NCI-H82 (cell line): ENCODE results near the gene SLC12A7.
A peak's percentile ranks its signal among the peaks of the same experiment; 100 is the strongest.
"Not testable (repeated sequence)": the region's sequence is repeated elsewhere in the genome, so short reads cannot be mapped to it uniquely, and the experiment has no call there.

Source experiments
- DNase-seq: peaks from one replicate; lab custom pipeline; 2025; lab: John Stamatoyannopoulos, UW

The SLC12A7 gene

DNA sequence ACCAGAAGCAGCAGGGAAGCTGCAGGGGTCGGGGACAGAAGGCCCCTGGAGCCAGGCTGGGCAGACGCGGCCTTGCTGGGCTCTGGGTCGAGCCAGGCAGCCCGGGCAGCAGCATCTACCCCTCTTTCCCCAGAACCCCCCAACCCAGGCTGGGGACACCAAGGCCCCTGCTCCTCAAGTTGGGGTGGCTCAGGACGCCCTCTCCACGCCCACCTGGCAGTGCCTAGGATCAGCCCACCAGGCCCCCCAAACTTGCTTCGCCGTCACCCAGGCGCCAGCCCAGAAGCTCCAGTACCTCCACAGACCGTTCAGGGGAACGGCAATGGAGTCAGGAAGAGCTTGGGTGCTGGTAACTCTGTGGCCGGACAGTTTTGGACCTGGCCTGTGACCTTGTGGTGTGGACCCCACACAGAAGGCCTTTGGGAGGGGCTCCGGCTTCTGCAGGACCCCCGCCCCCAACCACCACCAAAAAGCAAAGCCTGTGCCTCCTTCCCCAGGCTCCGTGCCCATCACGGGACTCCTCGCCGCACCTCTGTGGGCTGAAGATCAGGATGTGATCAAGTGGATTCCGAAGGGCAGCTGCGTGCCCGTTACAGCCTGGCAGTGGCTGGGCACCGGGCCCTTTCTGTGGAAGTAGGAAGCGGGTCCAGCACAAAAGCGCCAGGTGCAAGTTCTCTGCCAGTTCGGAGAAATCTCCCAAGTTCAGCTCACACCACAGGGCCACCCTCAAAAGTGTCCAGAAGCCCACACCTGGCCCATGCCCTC is 2.1 kb downstream of the SLC12A7 start:
- no peak for DNase-seq

DNA sequence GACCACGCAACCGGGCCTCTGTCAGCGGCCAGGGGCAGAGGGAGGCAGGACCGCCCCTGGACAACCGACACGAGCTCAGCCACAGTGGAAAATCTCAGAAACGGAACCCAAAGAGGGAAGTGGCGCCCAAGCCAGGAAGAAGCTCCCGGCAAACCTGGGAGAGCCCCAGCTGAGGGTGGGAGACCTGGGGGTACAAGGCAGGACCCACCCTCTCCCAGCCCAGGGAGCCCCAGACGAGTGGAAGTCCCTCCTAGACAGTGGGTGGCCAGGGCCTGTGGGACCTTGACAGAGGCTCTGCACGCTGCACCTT is 3.0 kb downstream of the SLC12A7 start:
- DNase-seq, result no peak

DNA sequence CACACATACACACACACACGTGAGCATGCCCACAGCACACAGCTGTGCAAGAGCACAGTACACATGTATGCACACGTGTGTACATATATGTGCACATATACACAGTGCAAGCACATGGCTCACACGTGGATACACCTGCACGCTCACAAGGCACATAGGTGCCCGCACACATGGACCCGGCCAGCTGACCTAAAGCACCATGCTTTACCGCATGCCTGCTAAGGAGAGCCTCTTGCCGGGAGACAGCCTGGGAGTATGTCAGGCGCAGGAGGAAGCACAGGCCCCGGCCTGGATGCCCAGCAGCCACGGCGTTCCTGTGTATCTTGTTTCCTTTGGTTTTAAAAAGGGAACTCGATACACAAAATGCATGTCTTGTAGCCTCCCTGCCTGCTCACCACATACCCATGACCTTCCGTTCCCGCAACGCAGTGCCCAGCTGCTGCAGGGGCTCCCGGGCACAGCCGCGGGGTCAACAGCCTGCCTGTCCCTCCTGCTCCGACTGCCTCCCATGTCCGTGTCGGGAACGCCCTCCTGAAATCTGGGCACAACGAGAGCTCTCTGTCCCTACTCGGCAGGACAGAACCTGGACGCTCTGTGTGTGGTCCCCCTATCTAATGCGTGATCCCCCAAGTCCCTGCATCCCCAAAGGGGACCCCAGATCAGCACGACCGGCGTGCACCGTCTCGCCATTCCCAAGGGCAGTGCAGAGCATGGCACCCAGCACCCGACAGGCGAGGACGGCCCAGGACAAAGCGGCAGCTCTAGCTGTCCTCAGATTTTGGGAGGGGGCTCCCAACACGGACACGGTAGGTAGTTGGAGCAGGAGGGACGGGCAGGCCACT is 3.6 kb downstream of the SLC12A7 start:
- DNase-seq, result no peak

DNA sequence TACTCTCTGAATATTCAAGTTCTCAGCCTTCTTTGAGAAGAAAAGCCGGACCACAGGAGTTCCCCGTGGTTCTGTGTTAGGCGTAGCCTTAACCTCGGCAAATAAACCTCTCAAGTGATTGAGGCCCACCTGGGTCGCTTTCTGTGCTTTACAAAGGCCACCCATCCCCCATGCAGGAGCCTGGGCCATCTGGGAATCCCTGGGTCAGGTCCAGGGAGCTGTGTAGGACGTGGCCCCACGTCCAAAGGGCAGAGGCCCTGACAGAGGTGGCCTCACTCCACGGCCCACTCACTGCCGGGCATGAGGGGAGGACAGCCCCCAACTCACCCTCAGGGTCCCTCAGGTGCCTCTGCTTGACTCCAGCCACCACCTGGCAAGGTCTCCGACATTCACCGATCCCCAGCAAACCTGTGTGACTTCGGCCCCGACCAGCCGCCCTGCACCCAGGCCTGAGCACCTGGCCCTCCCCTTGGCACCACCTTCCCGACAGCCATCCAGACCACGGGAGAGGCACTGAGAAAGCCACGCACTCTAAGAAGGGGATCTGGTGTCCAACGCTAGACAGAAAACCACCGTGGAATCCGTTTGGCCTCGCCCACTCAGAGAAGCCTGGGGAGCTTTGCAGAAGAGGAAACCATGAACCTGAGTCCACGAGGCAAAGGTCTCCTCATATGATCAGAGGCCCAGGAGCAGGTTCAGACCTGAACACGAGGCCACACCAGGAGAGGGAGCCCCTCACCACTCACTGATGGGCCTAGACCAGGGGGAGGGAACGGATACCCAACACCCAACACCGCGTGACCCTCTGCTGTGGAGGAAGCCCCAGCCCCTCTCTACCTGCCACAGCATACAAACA is 4.5 kb downstream of the SLC12A7 start:
- DNase-seq, result no peak

DNA sequence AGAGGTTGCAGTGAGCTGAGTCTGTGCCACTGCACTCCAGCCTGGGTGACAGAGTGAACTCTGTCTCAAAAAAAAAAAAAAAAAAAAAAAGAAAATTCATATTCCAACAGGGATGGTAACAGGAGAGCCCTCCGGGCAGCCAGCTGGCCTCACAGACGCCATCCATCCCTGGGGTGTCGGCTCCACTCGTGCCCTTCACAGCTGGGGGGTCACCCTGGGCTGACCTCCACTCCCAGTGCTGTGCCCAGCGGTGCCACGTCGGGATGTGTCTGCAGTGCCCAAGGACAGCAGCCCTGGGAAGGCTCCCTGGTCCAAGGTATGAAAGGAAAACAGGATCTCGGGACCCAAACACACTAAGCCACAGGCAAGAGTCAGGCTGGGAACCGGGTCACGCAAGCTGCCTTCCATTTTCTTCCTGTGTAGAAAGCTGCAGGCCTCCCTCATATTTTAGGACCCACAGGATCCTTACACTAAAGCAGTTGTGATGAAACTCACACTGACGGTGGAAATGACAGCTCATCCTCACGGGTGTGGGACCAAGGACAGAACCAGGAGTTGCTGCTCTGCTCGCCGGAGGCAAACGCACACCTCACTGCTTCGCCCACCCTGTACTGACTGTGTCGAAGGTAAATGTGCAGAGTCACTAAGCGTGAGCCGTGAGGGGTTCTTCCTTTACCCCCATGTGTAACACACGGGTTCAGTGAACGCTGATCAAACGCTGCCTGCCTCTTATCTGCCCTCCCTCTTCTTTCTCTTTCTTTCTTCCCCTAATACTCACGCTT is 5.3 kb downstream of the SLC12A7 start:
- DNase-seq, result no peak

DNA sequence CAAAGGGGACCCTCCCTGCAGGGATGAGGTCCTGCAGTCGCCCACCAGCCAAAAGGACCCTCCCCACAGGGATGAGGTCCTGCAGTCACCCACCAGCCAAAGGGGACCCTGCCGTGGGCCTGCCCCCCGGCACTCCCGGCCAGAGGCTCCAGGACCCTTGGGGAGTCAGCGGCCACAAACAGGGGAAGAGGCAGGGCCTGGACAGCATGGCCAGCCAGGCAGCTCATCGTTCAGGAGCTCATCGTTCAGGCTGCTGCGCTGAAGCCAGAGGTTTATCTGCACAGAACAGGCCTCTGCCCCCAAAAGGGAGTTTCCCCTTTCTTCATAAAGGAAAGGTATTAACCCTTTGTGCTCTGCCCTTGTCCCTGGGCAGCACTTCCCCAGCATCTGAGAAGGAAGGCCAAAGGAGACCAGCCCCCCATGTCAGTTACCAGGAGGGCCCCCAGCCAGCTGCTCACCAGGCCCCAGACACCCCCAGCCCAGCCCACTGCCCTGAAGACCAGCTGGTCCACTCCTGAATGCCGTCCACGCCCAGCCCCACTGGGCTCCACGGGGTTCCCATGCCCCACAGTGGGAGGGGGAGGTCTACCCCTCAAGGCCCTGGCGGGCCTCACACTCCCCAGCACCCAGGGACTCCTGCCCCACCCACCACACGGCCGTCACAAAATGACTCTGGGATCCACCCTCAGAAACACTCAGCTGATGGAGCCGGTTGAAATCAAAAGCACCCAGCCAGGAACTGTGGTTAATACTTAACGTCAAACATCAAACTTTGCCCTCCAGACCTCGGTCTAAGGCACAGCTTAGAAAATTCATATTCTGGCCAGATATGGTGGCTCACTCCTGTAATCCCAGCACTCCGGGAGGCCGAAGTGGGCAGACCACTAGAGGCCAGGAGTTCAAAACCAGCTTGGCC is 6.3 kb downstream of the SLC12A7 start:
- no peak for DNase-seq

DNA sequence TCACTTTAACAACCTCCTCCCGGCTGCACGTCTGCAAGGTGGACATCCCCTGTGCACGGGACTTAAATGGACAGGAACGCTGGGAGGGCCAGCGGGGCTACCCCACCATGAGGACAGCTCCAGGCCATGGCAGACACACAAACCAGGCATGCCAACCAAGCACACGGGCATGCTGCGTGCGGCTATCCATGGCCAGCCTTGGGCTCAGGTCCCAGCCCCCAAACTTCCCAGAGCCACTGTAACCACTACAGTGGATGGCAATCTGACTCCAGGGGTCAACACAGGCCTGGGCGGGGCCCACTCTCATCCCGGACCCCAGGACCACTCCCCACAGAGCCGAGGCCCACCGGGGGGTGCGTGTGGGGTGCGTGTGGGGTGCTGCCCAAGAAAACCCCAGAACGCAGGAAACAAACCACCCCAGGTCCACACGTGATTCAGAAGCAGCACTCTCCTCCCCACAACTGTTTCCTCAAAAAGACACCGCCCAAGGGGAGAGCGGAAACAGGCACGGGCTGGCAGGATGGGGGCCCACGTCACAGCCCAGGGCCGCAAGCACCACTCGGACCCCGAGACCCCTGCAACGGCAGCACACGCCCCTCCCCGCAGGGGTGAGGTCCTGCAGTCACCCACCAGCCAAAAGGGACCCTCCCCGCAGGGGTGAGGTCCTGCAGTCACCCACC is 7.4 kb downstream of the SLC12A7 start:
- no peak for DNase-seq

DNA sequence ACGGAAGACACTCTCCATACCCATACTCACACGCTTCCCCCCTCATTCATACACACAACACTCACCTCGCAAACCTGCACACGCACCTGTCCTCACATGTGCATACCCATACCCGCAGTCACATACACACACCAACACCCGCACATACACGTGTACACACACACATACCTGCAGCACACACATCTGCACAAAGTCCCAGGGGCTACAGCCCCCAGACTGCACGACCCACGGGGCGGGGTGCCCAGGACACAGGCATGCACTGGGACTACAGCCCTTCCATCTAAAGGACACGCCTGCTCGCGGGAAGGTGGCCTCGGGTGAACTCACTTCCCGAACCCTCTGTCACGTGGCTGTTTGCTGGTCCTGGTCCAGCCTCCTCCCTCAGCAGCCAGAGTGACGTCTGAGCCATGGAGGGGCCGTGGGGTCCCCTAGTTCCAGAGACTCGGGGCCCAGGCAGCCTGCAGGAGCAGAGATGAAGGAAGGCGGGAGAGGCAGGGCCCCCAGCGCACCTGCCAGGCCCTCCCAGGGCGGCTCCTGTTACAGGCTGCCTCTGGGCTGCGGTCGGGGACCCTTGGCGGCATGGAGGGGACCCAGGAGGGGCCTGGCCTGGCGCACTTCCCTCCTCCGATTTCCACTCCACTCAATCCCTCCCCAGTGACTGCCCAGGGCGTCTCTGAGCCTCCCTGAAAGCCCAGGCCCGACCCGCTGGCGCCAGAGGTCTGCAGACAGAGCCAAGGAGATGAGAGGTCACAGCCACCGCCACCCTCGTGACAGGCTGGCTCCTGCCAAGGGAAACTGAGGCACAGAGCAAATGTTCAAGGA is 8.1 kb downstream of the SLC12A7 start:
- no peak for DNase-seq

DNA sequence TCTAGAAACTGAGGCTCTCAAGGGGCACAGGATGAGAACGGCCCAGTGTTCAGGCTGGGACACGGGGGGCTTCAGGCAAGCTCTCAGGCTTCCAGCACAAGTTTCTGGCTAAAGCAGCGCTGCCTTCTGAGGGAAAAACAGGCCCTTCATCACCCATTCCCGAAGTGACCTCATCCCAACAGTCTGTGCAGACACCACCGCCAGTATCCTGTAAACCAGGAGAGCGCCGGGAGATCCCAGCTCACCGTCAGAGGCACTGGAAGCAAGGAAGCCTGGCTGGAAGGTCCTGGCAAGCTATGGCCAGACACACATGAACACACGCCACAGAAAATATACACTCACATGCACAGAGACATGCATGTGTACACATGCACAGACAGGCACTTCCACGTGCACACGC is 8.8 kb downstream of the SLC12A7 start:
- no peak for DNase-seq

DNA sequence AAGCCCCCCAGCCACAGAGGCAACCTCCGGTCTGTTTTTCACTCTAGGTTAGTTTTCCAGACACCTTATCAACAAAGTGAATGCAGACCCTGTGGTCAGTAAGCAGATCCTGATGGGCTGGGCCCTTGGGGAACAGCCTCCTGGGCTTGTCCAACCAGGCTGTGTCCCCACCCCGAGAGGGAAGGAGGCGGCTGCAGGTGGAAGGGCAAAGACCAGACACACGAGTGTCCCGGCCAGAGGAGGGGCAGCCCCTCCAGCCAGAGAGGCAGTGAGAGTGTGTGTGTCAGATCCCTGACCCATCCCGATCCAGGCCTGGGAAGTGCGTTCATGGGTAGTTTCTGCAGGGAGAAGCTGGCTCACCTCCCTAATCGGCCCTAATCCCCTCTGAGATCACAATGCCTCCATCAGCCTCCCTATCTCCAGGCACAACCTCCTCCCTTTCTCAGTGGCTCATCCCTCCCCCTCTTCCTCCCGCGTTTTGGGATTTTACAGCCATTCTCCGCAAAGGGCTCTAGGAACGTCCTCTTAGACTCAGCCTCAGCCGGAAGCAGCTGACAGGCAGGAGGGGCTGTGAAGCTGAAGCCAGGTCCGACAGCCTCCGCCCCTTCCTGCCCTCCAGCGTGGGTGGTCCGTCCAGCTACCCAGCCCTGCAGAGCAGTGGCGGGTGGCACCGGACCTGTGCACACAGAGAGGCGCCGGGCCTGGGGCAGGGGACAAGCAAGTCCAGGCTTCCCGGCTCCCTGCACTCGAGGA is 9.7 kb downstream of the SLC12A7 start:
- DNase-seq, result peak; percentile 47

DNA sequence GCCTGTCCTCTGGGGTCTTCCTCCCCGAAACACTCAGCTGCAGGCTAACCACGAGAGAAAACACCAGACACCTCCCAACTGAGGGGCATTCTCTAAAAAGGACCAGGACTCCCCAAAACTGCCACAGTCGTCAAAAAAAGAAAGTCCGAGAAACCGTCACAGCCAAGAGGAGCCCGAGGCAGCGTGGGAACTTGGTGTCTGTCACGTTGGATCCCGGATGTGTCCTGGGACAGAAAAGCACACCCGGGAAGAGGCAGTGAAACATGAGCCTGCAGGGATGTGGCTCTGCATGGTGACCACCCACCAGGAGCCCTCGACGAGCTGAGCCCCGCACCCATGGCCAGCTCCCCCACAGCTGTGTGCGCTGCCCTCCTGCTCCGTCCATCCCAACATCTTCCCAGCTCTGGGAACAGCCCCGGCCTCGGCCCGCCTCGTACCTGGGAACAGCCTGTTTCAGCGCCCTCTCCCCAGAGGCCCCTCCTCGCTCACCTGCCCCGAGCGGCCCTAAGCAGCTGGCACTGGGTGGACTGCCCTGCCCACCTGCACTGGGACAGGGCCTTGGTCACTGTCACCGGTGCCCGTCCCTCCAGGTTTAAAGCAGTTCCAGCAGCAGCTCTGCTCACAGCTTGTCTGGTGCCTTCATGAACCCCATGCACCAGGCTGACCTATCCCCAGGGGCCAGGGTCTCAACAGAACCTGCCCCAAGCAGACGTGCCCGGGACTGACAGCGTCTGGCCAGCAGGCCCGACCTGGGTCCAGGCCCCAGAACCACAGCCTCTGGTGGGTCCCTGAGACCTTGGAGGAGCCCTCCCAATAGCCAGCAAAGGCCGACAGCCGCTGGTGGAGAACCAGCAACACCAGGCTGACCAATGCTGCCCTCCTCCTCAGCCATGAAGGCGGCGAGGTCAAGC is 10.9 kb downstream of the SLC12A7 start:
- no peak for DNase-seq

DNA sequence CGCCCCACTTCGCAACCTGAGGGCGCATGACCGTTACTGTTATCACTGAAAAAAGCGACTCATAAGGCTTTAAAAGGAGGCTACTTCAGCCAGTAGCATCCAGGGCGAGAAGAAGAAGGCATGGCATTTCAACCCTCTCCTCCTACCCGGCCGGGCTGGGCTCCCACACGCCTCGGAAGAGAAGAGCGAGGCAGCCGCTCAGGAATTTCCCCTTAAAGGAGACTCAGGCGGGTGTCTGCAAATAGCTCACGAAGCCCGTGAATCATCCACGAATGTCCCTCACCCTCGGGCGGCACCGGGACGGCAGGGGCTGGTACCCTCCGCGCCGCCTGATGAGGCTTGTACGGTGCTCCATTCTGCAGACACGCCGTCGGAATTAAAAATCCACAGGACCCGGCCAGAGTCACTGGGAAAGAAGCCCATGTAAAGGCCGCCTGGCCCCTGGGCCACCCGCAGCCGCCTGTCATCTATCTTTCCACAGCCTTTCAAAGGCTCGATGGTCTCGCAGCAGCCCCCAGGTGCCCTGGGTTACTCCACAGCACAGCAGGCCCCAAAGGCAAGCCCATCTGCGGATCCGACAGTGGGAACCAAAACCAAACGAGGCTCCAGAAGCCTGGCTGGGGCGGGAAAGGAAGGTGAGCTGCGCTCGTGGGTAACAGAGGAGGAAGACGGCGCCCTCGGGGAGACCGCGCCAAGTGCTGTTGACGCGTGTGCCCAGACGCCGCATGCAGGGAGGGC is 11.8 kb downstream of the SLC12A7 start:
- no peak for DNase-seq

DNA sequence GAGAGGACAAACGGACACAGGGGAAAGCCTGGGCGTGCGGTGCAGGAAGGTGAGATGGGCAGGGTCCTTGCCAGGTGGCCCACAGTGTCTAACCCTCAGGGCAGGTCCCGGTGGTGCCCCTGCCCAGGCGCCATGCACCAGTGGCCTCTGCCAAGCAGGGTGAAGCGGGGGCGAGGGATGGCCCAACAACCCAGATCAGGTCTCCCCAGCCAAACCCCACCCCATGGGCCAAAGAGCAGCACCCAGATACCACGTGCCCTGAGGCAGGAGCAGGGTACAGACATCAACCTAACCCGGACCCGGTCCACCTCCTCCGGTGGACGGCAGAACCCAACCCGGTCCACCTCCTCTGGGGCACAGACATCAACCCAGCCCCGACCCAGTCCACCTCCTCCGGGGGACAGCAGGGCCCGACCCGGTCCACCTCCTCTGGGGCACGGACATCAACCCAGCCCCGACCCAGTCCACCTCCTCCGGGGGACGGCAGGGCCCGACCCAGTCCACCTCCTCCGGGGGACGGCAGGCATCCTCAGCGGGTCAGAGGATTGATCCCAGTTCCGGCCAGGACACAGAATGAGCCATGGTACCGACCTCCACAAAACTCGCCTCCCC is 12.8 kb downstream of the SLC12A7 start:
- DNase-seq, result no peak

DNA sequence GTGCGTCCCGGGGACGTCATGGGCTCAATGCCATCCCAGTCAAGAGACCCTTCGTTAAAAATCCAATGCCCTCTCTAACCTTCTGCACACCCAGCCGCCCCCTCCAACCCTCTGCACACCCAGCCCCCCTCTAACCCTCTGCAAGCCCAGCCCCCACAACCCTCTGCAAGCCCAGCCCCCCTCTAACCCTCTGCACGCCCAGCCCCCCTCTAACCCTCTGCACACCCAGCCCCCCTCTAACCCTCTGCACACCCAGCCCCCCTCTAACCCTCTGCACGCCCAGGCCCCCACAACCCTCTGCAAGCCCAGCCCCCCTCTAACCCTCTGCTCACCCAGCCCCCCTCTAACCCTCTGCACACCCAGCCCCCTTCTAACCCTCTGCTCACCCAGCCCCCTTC is 13.9 kb downstream of the SLC12A7 start:
- not testable (repeated sequence) for DNase-seq

DNA sequence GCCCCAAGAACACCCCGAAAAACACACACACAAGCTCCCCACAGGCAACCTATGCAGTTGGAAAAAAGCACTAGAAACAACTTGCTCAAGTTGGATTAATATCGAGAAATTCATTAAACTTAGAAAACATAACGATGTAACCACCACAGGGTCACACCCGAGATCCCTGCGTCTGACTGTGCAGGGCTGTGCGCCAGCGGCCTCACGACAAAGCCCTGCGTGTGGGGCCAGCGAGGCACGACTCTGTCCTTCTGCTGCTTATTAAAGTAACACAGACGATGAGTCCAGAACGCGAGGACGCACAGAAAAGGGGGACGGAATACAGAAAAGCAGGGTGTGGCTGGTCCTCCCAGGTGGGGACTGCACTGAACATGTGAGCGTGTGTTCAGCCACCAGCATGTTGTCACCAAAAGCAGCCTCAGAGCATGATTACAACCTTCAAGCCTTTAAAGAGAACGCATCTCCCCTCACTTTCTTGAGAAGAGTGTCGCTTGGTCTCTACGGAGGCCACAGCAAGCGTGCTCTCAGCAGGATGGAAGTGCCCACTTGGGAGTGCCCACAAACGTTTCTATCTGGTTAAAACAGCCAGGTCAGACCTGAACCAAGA is 14.4 kb downstream of the SLC12A7 start:
- no peak for DNase-seq

DNA sequence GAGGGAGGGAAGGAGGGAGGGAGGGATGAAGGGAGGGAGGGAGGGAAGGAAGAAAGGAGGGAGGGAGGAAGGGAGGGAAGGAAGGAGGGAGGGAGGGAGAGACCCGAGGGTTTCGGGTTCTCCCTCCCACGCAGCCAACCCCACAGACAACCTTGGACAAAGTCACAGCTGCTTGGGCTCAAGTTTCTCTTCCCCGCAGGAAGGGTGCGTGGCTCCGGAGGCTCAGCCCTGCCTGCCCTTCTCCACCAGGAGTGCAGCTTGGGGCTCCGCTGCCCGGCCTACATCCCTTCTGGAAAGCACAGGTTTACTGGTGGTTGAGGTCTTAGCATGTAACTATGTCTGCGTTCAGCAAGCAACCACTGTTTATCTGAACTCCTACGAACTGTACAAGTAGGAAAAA is 15.0 kb downstream of the SLC12A7 start:
- DNase-seq, result no peak
